MG63 (cell line): Measurements from ENCODE around the gene GADD45A. TPM values are rescaled to one million over a fixed set of nuclear protein-coding genes. Genes with fewer than 3 reads are reported as not detected.
"Not testable (repeated sequence)": the region's sequence is repeated elsewhere in the genome, so short reads cannot be mapped to it uniquely, and the experiment has no call there.

ENCODE experiments used
- DNase-seq: peaks from one replicate; pipeline ENCODE4 v3.0.0-alpha.2; 2020
- H3K27me3 ChIP-seq: fragments of 250-450 bp; sonication (Bioruptor Pico); 2 replicates; pipeline ENCODE4 v1.5.1; 2020; ENCODE audit warnings: mild to moderate bottlenecking, moderate library complexity
- H3K36me3 ChIP-seq: fragments of 250-450 bp; sonication (Bioruptor Pico); 2 replicates; pipeline ENCODE4 v1.5.1; 2020; ENCODE audit warnings: mild to moderate bottlenecking, moderate library complexity
- H3K4me3 ChIP-seq: fragments of 250-450 bp; sonication (Bioruptor Pico); 2 replicates; pipeline ENCODE4 v1.5.1; 2020; ENCODE audit warnings: mild to moderate bottlenecking, moderate library complexity
- H3K9me3 ChIP-seq: fragments of 250-450 bp; sonication (Bioruptor Pico); 2 replicates; pipeline ENCODE4 v1.5.1; 2020; ENCODE audit warnings: mild to moderate bottlenecking, moderate library complexity
- total RNA-seq: library from RNA; depleted of rRNA; stranded (reverse); fragments of >200 nt; shearing (Covaris generic); gene quantifications from 2 replicates; pipeline ENCODE4 v1.2.3, GENCODE V29; 2014; ENCODE audit warnings: low replicate concordance

The GADD45A gene
- total RNA-seq, 1 experiment from 2014 or later, result 16.5 TPM

DNA sequence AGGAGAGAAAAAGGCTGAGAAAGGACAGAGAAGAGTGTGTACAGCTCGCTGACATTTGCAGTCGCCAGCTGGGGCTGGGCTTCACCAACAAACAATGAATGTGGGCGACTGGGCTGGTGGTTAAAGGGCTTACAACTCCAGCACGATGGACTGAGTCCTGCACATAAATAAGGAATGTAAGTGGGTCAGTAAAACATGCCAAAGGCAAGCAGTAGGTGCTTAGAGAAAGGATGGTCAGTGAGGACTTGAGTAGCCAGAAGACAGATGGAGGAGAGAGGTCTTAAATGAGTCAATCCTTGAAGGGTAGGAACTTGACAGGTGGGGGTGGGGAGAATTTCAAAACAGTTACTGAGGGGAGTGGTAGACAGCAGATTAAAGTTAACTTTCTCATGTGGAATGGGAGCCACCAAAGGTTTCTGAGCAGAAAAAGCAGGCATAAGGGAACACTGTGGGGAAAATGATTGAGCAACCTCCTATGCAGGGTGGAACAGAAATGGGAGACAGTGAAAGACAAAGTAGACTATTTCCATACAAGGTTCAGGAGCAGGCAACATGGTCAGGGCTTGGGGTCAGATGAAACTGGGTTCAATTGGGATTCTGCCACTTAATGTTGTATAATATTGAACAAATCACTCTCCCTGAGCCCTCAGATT is 37.4 kb downstream of the GADD45A start:
- H3K4me3 ChIP-seq, result no peak overlapping the region
- no peaks in the 10 kb centered on the region for H3K9me3 ChIP-seq
- peaks cover 21% of the 10 kb centered on the region for H3K36me3 ChIP-seq
- H3K27me3 ChIP-seq, result no peaks in the 10 kb centered on the region
- DNase-seq, result no peak

DNA sequence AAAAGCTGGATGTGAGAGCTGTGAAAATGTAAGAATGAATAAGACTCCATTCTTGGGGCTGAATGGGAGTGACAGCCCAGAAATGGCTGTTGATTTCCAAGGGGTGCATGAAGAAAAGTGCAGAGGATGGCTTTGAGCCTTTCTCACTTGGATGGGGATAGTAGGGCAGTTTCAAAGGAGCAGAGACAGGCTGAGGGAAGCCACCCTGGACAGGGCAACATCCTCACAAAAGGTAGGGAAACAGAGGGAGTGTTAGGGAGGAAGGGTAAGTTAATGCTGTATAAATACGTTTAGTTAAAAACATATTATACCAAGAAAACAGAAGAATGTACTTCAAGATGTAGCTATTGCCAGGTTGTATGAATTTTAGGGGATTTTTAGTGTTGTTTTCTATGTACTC is 38.1 kb downstream of the GADD45A start:
- H3K36me3 ChIP-seq, result peaks cover 25% of the 10 kb centered on the region
- no peak for DNase-seq
- H3K9me3 ChIP-seq, result no peaks in the 10 kb centered on the region
- H3K27me3 ChIP-seq, result no peaks in the 10 kb centered on the region
- no peak overlapping the region for H3K4me3 ChIP-seq

DNA sequence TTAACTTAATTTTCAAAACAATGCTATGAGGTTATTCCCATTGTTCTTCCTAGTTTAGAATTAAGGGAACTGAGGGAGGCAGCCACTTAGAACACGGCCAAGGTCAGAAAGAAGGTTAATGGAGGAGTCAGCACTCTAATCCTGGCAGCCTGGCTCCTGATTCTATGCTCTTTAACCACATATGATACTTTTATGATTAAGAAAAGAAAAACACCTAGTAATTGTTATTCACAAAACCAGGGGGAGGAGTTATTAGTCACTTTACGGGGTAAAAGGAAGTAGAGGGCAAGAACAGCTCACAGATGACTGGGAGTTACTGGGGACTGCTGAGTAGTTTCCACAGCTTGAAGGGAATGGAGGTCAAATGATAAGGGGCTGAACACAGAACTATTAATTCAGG is 38.6 kb downstream of the GADD45A start:
- DNase-seq, result peak; percentile 47
- Histone ChIP-seq H3K36me3 (peaks cover 28% of the 10 kb centered on the region), H3K4me3 (no peak overlapping the region), H3K9me3 (no peaks in the 10 kb centered on the region), H3K27me3 (no peaks in the 10 kb centered on the region)

DNA sequence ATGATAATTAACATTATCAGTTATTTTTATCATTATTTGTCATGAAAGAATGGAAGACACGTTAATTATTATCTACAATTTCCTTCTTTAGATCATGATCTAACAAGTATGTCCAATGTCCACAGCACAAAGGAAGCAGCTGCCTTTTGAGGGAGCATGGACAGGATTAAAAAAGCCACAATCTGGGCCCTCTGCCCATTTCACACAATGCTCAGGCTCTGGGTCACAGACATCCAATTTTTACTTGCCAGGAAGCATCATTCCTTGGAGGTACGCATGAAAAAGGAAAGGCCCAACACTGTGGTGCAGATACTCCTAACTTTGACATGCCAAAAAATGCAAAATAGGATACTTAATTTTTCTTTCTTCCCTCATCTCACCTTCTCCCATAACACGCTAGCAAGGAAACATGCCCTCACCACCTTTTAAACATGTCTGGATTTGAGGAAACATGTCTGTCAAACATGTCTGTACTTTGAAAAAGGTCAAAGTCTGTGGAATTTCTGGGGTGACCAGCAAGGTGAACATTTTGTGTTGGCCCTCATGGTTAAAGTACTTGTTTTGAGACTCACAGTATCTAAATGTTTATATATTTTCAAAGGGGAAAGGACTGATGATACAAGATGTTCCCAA is 40.0 kb downstream of the GADD45A start:
- no peak overlapping the region for H3K4me3 ChIP-seq
- no peaks in the 10 kb centered on the region for H3K9me3 ChIP-seq
- no peaks in the 10 kb centered on the region for H3K27me3 ChIP-seq
- DNase-seq, result peak; percentile 75
- H3K36me3 ChIP-seq, result peaks cover 30% of the 10 kb centered on the region

GRCh38 chr1:67726224-67726623 is 41.2 kb downstream of the GADD45A start:
- no peaks in the 10 kb centered on the region for H3K27me3 ChIP-seq
- H3K4me3 ChIP-seq, result no peak overlapping the region
- H3K36me3 ChIP-seq, result peaks cover 30% of the 10 kb centered on the region
- DNase-seq, result peak; percentile 29
- no peaks in the 10 kb centered on the region for H3K9me3 ChIP-seq

DNA sequence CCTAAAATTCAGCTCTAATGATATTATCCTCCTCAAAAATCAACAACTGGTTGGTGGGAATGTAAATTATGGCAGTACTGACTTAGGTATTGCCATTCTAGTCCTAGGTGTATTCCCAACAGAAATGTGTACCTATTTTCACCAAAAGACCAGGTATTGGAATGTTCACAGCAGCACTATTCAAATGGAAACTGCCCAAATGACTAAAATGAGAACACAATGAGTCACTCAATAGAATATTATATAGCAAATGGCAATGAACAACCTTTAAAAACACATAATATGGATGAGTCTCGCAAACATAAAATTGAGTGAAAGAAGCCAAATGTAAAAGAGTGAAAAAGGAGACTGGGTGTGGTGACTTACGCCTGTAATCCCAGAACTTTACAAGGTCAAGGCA is 44.9 kb downstream of the GADD45A start:
- DNase-seq, result no peak
- H3K36me3 ChIP-seq, result peaks cover 38% of the 10 kb centered on the region
- H3K4me3 ChIP-seq, result no peak overlapping the region
- H3K9me3 ChIP-seq, result no peaks in the 10 kb centered on the region
- H3K27me3 ChIP-seq, result no peaks in the 10 kb centered on the region

DNA sequence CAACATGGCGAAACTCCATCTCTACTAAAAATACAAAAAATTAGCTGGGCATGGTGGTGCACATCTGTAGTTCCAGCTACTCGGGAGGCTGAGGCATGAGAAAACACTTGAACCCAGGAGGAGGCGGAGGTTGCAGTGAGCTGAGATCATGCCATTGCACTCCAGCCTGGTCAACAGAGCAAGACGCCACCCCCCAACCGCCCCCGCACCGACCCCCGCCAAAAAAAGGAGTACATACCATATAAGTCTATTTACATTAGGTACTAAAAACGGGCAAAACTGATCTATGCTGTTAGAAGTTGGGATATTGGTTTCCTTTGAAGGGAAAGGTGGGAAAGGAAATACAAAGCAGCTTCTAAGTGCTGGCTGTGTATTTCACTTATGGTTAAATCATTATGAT is 45.3 kb downstream of the GADD45A start:
- H3K9me3 ChIP-seq, H3K4me3 ChIP-seq, H3K27me3 ChIP-seq, DNase-seq: not testable (repeated sequence)
- peaks cover 36% of the 10 kb centered on the region for H3K36me3 ChIP-seq

GRCh38 chr1:67731322-67731721 is 46.3 kb downstream of the GADD45A start:
- no peak for DNase-seq
- Histone ChIP-seq H3K4me3 (no peak overlapping the region), H3K36me3 (peaks cover 28% of the 10 kb centered on the region), H3K27me3 (no peaks in the 10 kb centered on the region), H3K9me3 (no peaks in the 10 kb centered on the region)

- H3K36me3 ChIP-seq, result peaks cover 14% of the 10 kb centered on the region
- no peak overlapping the region for H3K4me3 ChIP-seq
- no peaks in the 10 kb centered on the region for H3K27me3 ChIP-seq
- no peaks in the 10 kb centered on the region for H3K9me3 ChIP-seq
- no peak for DNase-seq
Measured at GRCh38 chr1:67732750-67733151, 47.8 kb downstream of the GADD45A start.

DNA sequence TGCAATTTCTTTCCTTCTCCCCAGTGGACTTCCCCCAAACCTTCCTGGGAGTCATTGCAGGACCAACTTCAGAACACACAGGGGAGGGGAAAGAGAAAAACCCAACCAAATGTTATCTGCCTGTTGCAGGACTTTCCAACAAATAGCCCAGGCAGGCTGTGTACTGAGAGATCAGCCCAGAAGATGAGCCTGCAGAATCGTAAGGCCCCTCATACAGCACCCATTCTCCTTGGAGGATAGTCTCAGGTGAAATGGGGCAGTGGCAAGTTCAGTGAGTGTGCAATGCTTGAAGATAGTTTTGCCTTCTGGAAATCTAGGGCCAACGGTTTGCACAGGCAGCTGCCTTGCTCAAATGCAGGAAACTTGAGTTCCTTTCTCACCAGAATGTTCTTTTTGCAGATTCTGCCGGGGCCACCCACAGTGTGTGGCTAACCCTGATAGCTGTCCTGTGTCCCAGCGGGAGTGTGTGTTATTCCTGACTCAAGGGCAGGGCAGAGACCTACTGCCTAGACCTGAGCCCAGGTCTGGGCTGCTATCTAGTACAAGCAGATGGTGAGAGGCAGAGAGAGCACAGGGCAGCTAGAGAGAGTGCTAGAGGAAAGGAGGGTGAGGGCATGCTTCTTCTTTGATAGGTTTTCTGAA is 48.8 kb downstream of the GADD45A start:
- DNase-seq, result no peak
- H3K9me3 ChIP-seq, result no peaks in the 10 kb centered on the region
- peaks cover 8% of the 10 kb centered on the region for H3K36me3 ChIP-seq
- no peaks in the 10 kb centered on the region for H3K27me3 ChIP-seq
- H3K4me3 ChIP-seq, result no peak overlapping the region

GRCh38 chr1:67734323-67734690 is 49.3 kb downstream of the GADD45A start:
- H3K4me3 ChIP-seq, result no peak overlapping the region
- H3K9me3 ChIP-seq, result no peaks in the 10 kb centered on the region
- no peak for DNase-seq
- H3K36me3 ChIP-seq, result peaks cover 13% of the 10 kb centered on the region
- H3K27me3 ChIP-seq, result no peaks in the 10 kb centered on the region

DNA sequence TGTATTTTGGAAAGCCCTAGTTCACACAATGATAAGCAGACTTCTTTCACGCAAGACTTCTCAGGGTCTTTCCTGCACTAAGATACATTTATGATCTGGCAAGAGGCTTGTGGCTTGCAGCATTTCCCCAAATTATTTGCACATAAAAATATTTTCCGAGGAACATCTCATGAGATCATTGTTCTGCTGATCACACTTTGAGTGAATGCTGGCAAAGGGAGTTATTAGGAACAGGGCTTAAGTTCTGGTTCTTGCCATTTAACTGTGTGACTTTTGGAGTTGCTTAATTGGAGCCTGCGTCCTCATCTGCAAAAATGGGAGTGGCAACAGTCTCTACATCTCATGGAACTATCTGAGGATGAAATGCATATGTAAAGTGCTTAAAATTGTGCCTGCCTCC is 50.2 kb downstream of the GADD45A start:
- peaks cover 15% of the 10 kb centered on the region for H3K36me3 ChIP-seq
- H3K27me3 ChIP-seq, result no peaks in the 10 kb centered on the region
- DNase-seq, result no peak
- no peaks in the 10 kb centered on the region for H3K9me3 ChIP-seq
- H3K4me3 ChIP-seq, result no peak overlapping the region

DNA sequence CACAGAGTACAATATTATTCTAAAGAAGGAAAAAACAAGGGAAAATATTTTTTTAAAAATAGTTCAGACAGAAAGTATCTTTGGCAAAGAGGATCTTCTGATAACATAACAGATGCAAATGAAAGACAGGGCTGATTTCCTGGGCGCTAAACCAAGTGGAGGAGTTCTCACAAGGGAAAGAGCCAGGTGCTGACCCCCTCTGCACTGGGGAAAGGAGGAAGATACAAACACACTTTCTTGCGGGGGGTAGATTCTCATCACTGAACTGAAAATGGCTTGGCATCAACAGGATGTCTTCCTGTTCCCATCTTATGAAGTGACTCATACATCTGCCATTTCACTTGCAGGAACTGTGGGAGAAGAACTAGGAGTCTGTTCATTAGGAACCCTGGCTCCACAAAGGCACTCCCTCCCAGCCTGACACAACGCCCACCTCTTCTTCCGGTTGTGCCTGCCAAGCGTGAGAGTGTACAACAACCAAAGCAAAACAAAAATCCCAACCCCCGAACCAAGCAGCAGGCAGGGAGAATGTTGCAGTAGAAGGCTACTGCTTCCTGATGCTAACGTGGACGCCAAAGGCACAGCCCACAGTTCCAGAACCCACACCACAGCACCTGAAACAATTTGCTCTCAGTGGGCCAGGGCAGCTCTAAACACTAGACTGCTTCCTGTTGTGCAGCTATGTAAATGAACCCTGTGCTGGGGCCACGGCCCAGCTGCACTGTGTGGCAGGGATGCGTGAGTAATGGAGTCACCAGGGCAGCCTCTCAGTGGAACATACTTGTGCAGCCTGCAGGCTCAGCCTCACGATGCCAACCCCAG is 51.0 kb downstream of the GADD45A start:
- Histone ChIP-seq H3K9me3 (no peaks in the 10 kb centered on the region), H3K4me3 (no peak overlapping the region), H3K36me3 (peaks cover 15% of the 10 kb centered on the region), H3K27me3 (no peaks in the 10 kb centered on the region)
- DNase-seq, result peak; percentile 91

DNA sequence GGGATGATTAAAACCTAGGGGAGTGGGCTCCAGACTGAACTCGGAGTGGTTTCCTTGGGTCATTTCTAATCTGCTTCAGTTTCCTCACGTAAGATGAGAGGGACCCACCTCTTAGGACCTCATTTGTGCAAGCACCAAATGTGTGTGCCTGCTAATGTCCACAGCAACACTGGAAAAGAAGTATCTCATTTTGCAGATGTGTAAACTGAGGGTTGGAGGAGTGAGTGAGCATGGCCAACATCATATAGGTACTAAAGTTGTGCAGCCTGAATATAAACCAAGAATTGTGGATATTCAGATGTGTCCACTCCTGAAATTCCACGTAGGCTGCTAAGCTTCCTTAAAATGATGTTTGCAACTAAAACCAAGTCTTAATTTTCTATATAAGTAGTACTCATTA is 51.7 kb downstream of the GADD45A start:
- no peaks in the 10 kb centered on the region for H3K9me3 ChIP-seq
- no peak overlapping the region for H3K4me3 ChIP-seq
- H3K36me3 ChIP-seq, result peaks cover 17% of the 10 kb centered on the region
- no peak for DNase-seq
- H3K27me3 ChIP-seq, result no peaks in the 10 kb centered on the region

GRCh38 chr1:67737875-67738274 is 52.9 kb downstream of the GADD45A start:
- peaks cover 17% of the 10 kb centered on the region for H3K36me3 ChIP-seq
- no peak for DNase-seq
- H3K27me3 ChIP-seq, result no peaks in the 10 kb centered on the region

More at GRCh38 chr1:67737875-67738274, 52.9 kb downstream of the GADD45A start:
- no peaks in the 10 kb centered on the region for H3K9me3 ChIP-seq
- no peak overlapping the region for H3K4me3 ChIP-seq
